GM23248 (cell line): ENCODE results near the gene CDH13. TPM values are rescaled to one million over a fixed set of nuclear protein-coding genes. Genes with fewer than 3 reads are reported as not detected.

Source experiments
- DNase-seq: peaks from one replicate; pipeline ENCODE4 v3.0.0-alpha.2; 2015
- H2AFZ ChIP-seq: fragments of 200-600 bp; sonication (generic); 2 replicates; pipeline ENCODE4 v1.6.1; 2016; ENCODE audit warnings: antibody characterized with exemption
- H3F3A ChIP-seq: fragments of 200-600 bp; sonication (generic); 2 replicates; pipeline ENCODE4 v1.6.1; 2016; ENCODE audit warnings: mild to moderate bottlenecking, antibody characterized with exemption, mixed run types; ENCODE audit not compliant: insufficient read depth
- H3K27ac ChIP-seq: fragments of 200-600 bp; sonication (generic); 2 replicates; pipeline ENCODE4 v1.5.1; 2016; ENCODE audit warnings: mild to moderate bottlenecking
- H3K27me3 ChIP-seq: fragments of 200-600 bp; sonication (generic); replicated peaks from 2 replicates; pipeline ENCODE4 v1.6.1; 2016; ENCODE audit warnings: mild to moderate bottlenecking; ENCODE audit not compliant: insufficient read depth
- H3K36me3 ChIP-seq: fragments of 200-600 bp; sonication (generic); 2 replicates; pipeline ENCODE4 v1.6.1; 2016; ENCODE audit warnings: low read depth, mild to moderate bottlenecking
- H3K4me1 ChIP-seq: fragments of 200-600 bp; sonication (generic); 2 replicates; pipeline ENCODE4 v1.6.1; 2016; ENCODE audit warnings: mild to moderate bottlenecking; ENCODE audit not compliant: insufficient read depth
- H3K4me2 ChIP-seq: fragments of 200-600 bp; sonication (generic); one replicate; pipeline ENCODE4 v1.6.1; 2016; ENCODE audit warnings: mild to moderate bottlenecking; ENCODE audit not compliant: unreplicated experiment
- H3K4me3 ChIP-seq: fragments of 200-600 bp; sonication (generic); 2 replicates; pipeline ENCODE4 v1.5.1; 2016; ENCODE audit warnings: mild to moderate bottlenecking
- H3K79me2 ChIP-seq: fragments of 200-600 bp; sonication (generic); 2 replicates; pipeline ENCODE4 v1.6.1; 2016; ENCODE audit warnings: mild to moderate bottlenecking; ENCODE audit not compliant: insufficient read depth
- H3K9ac ChIP-seq: fragments of 200-600 bp; sonication (generic); 2 replicates; pipeline ENCODE4 v1.6.1; 2016; ENCODE audit warnings: mild to moderate bottlenecking
- H3K9me2 ChIP-seq: fragments of 200-600 bp; sonication (generic); 2 replicates; pipeline ENCODE4 v1.6.1; 2016; ENCODE audit warnings: mixed run types, mild to moderate bottlenecking, moderate library complexity; ENCODE audit not compliant: insufficient read depth
- H3K9me3 ChIP-seq: fragments of 200-600 bp; sonication (generic); one replicate; pipeline ENCODE4 v1.6.1; 2017; ENCODE audit warnings: low read depth
- H4K20me1 ChIP-seq: fragments of 200-600 bp; sonication (generic); 2 replicates; pipeline ENCODE4 v1.6.0; 2016; ENCODE audit not compliant: insufficient read depth
- EZH2 ChIP-seq: fragments of 200-600 bp; sonication (generic); IDR thresholded peaks from 2 replicates; pipeline ENCODE4 v1.6.1; 2018; ENCODE audit warnings: antibody characterized with exemption, mild to moderate bottlenecking; ENCODE audit not compliant: insufficient read depth, poor library complexity, severe bottlenecking
- EZH2phosphoT487 ChIP-seq: fragments of 200-600 bp; sonication (generic); IDR thresholded peaks from 2 replicates; pipeline ENCODE4 v1.6.1; 2018; ENCODE audit warnings: antibody characterized with exemption, moderate library complexity, mild to moderate bottlenecking, low read depth; ENCODE audit not compliant: insufficient read depth
- WGBS, 2 experiments: methylation state at CpG; one replicate each; pipeline ENCODE4 v1.1.6; 2015 to 2017; ENCODE audit warnings: low lambda C conversion rate in 2 of 2, low coverage in 1 of 2; ENCODE audit errors: missing lambda C conversion rate in 2 of 2; 5-methylcytosine and 5-hydroxymethylcytosine counted together
- in situ Hi-C: fragments of 300-500 bp; cut with MboI; formaldehyde crosslinking; loops from 2 replicates; pipeline ENCODE4 v1.15.0; 2020
- polyA plus RNA-seq: library from polyadenylated mRNA; unstranded; fragments of >200 nt; fragmentation: Nextera tagmentation; extraction: Ambion mirVana; gene quantifications from 2 replicates; pipeline ENCODE4 v1.2.1, GENCODE V29; 2016
- total RNA-seq: library from RNA; depleted of rRNA; stranded (reverse); fragments of >200 nt; shearing (Covaris generic); gene quantifications from 2 replicates; pipeline ENCODE4 v1.2.3, GENCODE V29; 2014

CDH13 gene
- total and polyA plus RNA-seq, 2 experiments from 2014 or later = 51.0 to 52.8 TPM

GRCh38 chr16:82748026-82748425 is 121.3 kb downstream of the CDH13 start:
- 0 out of 2 replicates have a peak overlapping the region, but pooled peaks have one; percentile 2 for H3K27ac ChIP-seq
- no peaks in the 10 kb centered on the region for H3K9me3 ChIP-seq
- TF ChIP-seq EZH2phosphoT487 (no peak), EZH2 (no peak)
- H3K4me1 ChIP-seq = peaks cover 12% of the 10 kb centered on the region
- H3K9ac ChIP-seq = peak overlapping the region; percentile 34; the same call in 1 of the 2 replicates
- no peaks in the 10 kb centered on the region for H3K27me3 ChIP-seq
- H3K36me3 ChIP-seq = no peaks in the 10 kb centered on the region
- peak; percentile 81 for DNase-seq
- no peaks in the 10 kb centered on the region for H3K79me2 ChIP-seq
- peak overlapping the region; percentile 74 for H3K4me2 ChIP-seq
- in situ Hi-C loops = no loop called here
- 0 out of 2 replicates have a peak, but pooled peaks cover 4% of the 10 kb centered on the region for H3F3A ChIP-seq
- H3K9me2 ChIP-seq = no peaks in the 10 kb centered on the region
- peak overlapping the region; percentile 38 for H3K4me3 ChIP-seq
- WGBS, 2 experiments = 15 to 23% methylated on average over 5 of the region's 5 CpGs
- H2AFZ ChIP-seq = peak overlapping the region; percentile 62
- no peaks in the 10 kb centered on the region for H4K20me1 ChIP-seq

GRCh38 chr16:82750068-82750467 is 123.3 kb downstream of the CDH13 start:
- Histone ChIP-seq H4K20me1 (no peaks in the 10 kb centered on the region), H3K9ac (no peak overlapping the region), H3K9me2 (no peaks in the 10 kb centered on the region), H2AFZ (no peak overlapping the region), H3K36me3 (no peaks in the 10 kb centered on the region), H3K9me3 (no peaks in the 10 kb centered on the region), H3K4me3 (no peak overlapping the region), H3K4me2 (no peak overlapping the region), H3K27me3 (no peaks in the 10 kb centered on the region), H3K27ac (no peak overlapping the region), H3F3A (peaks cover 21% of the 10 kb centered on the region), H3K79me2 (no peaks in the 10 kb centered on the region), H3K4me1 (peaks cover 32% of the 10 kb centered on the region)
- in situ Hi-C loops = no loop called here
- no peak for DNase-seq
- no peak for TF ChIP-seq EZH2
- TF ChIP-seq EZH2phosphoT487 = no peak
- WGBS, 2 experiments = 84 to 90% methylated on average over 3 of the region's 3 CpGs

- TF ChIP-seq EZH2 (no peak), EZH2phosphoT487 (no peak)
Observed at GRCh38 chr16:82751020-82751419, 124.3 kb downstream of the CDH13 start.

GRCh38 chr16:82752172-82752571 is 125.4 kb downstream of the CDH13 start:
- no peak overlapping the region for H3K4me2 ChIP-seq
- H3K79me2 ChIP-seq = no peaks in the 10 kb centered on the region
- H3F3A ChIP-seq = peaks cover 28% of the 10 kb centered on the region
- H3K27me3 ChIP-seq = no peaks in the 10 kb centered on the region
- H3K9ac ChIP-seq = no peak overlapping the region
- DNase-seq = no peak
- no peaks in the 10 kb centered on the region for H3K9me3 ChIP-seq
- no peaks in the 10 kb centered on the region for H3K36me3 ChIP-seq
- 93 to 95% methylated on average over 5 of the region's 5 CpGs for WGBS, 2 experiments
- no peaks in the 10 kb centered on the region for H4K20me1 ChIP-seq
- H3K4me3 ChIP-seq = no peak overlapping the region
- peaks cover 50% of the 10 kb centered on the region for H3K4me1 ChIP-seq
- no peaks in the 10 kb centered on the region for H3K9me2 ChIP-seq
- in situ Hi-C loops = no loop called here
- no peak overlapping the region for H2AFZ ChIP-seq
- no peak overlapping the region for H3K27ac ChIP-seq
- TF ChIP-seq EZH2 (no peak), EZH2phosphoT487 (no peak)

More at GRCh38 chr16:82751020-82751419, 124.3 kb downstream of the CDH13 start:
- Histone ChIP-seq H3F3A (peaks cover 28% of the 10 kb centered on the region), H2AFZ (no peak overlapping the region), H3K4me3 (no peak overlapping the region), H3K9ac (no peak overlapping the region), H3K79me2 (no peaks in the 10 kb centered on the region), H4K20me1 (no peaks in the 10 kb centered on the region), H3K9me3 (no peaks in the 10 kb centered on the region), H3K27ac (no peak overlapping the region), H3K4me2 (no peak overlapping the region), H3K9me2 (no peaks in the 10 kb centered on the region), H3K36me3 (no peaks in the 10 kb centered on the region), H3K4me1 (peaks cover 41% of the 10 kb centered on the region), H3K27me3 (no peaks in the 10 kb centered on the region)
- no peak for DNase-seq
- in situ Hi-C loops = no loop called here
- WGBS, 2 experiments = 91 to 97% methylated on average over 2 of the region's 2 CpGs
